GM21526 (cell line): ENCODE results near the gene EEPD1.
"Not testable (repeated sequence)": the region's sequence is repeated elsewhere in the genome, so short reads cannot be mapped to it uniquely, and the experiment has no call there.

Experiments used
- ATAC-seq: cut with Tn5 transposase; IDR thresholded peaks from one replicate; pipeline ENCODE4 v1.9.1; 2021; ENCODE audit warnings: moderate library complexity; ENCODE audit not compliant: unreplicated experiment, low FRiP score

EEPD1 gene

DNA sequence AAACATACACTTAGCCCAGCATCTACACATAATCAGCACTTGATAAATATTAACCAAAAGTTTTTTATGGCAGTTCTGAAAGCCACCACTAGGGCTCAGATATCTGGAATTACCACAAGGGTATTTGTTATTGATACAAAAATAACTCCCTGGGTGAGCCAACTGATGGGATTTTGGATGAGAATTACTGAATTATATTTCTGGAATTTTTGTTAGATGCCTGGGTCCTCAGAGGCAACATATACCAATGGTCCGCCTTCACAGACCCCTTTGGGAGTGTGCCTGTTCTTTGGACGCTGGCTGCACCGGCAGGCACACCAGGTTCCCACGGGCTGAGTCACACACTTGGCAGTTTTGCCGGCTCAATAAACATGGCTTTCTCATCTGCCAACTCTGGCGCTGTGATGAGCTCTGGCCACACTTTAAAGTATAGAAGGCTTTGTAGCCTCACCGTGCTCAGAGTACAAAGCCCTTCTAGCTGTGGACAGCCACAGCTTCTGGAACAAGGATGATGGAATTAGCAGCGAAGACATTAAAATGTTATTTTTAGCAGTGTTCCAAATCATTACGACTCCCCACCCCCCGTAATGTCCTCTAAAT lies 24.5 kb upstream of the EEPD1 start:
- ATAC-seq = no peak

DNA sequence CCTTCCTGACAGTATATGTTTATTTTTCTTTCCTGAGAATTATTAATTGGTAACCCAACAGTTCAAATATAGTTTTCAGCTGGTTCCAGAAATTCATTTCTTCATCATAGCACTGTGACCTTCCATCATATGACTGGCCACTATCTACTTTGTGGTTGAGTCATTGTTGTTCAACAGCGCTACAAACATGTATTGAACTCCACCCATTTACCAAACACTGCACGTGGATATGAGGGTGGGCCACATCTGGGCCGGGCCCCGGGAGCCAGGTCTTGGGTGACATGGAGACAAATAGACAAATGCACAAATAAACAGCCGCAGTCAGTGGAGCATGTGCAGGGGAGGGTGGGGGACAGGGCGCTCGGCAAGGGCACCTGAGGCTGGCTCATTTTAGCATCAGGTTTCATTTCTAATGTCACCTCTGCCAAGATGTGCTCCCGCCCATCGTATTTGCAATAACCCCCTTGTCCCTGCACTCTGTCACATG lies 24.0 kb upstream of the EEPD1 start:
- ATAC-seq = no peak

DNA sequence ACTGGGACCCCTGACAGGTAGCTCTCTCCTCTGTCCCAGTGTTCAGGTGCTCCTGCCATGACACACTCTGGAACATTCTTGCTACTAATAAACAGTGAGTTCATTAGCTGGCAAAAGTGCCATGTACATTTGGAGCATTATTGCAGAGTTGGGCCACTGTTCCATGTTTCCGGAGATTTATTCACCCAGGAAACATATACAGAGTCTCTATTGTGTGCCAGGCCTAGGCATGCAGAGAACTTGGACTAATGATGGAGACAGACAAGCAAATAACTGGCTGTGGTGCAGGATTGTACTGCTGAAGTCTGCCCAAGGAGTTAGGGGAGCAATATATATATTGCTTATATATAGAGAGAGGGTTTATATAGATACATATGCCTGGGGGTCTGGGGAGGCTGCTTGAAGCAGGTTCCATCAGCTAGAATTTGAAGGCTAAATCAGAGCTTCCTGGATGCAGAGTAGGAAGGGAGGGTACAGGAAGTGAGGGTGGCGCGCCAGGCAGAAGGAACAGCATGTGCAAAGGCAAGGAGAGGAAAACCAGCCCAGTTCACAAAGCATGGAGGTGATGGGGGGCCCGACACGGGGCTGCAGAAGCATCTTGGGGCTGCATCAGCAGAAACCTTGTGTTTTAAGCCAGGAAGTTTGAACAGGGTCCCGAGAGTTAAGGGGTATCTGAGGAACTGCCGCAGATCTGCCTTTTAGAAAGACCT lies 22.7 kb upstream of the EEPD1 start:
- no peak for ATAC-seq

DNA sequence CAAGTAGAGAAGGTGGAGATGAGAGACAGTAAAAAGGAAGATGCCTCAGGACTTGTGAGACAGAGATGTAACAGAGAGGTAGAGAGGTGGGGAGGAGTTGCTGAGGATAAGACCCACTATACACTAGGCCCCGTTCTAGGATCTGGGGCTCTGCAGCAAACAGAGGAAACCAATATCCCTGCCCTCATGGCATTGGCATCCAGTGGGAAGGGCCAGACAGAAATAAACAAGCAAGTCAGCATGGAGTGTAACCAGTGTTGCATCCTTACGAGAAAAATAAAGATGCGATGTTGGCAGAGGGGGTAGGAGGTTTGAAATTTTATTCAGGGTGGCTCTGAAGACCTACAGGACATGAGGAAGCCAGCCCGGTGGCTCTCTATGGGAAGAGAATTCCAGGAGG lies 22.0 kb upstream of the EEPD1 start:
- no peak for ATAC-seq

DNA sequence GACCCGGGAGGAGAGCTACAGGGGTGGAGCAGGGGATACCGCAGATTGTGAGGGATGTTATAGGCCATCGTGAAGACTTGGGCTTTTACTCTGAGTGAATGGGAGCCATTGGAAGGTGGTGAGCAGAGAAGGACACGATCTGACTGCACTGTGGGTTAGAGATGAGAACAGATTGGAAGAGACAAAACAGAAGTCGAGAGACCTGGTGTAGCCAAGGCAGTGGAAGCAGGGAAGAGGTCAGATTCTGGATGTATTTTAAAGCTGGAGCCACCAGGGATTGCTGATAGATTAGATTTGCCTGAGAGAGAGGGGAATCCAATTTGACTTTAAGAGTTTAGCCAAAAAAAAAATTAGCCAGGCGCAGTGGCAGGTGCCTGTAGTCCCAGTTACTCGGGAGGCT lies 21.6 kb upstream of the EEPD1 start:
- no peak for ATAC-seq

DNA sequence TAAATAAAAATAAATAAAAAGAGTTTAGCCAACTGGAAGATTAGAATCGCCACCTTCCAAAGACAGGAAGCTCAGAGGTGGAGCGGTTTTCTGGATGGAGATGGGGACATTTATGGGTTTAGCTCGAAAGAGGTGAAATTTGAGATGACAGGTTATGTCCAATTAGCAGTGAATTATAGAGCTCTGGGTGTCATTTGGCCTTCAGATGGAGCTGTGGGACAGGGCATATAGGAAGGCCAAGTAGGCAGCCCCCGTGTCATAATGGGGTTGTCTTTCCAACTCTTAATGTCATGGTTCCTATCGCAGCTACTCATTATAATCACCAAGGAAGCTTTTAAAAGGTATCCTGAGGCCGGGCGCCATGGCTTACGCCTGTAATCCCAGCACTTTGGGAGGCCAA lies 21.0 kb upstream of the EEPD1 start:
- ATAC-seq = no peak

DNA sequence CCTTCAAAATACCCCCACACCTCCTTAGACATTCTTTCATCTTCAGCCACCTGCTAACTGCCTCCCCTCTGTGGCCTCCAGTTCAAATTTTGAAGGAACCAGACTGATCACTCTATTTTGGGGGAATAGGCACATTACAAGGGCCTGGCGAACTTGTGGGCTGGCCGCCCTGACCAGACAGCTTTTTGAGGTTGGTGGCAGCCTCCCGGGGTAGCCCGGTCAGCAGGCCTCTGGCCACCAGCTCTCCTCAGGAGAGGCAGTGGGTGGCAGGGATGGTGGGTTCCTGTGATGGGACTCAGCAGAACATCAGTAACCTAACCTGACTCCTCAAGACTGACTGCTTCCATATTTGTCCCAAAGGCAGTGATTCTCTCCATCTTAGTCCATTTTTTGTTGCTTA lies 17.4 kb upstream of the EEPD1 start:
- no peak for ATAC-seq

DNA sequence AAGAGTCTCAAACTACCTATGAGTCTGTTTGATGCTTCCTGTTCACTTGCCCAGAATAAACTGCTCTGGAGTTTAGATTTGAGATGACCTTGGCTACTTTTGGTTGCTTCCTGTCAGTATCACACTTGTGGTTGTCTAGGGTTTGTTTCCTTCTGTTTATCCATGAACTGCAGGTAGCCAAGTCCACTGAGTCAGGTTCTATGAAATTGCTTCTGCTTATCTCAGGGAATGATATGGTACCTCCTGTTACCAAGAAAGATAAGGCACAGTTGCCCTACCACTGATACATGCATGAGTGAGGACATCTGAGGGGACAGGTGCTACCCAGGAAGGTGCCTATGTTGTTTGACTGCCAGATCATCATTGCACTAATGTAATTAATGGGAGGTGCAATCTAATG lies 15.8 kb upstream of the EEPD1 start:
- ATAC-seq = no peak

DNA sequence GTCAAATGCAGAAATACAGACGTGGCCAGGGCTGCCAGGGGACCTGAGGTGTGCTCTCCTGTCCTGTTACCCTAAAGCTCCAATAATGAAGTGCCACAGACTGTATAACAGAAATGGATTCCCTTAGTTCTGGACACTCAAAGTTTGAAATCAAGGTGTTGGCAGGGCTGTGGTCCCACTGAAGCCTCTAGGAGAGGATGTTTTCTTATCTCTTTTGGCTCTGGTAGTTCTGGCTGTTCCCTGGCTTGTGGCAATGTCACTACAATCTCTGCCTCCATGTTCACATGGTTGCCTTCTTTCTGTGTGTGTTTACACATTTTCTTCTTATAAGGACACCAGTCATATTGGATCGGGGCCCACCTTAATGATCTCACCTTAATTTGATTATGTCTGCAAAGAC lies 15.3 kb upstream of the EEPD1 start:
- ATAC-seq = no peak

DNA sequence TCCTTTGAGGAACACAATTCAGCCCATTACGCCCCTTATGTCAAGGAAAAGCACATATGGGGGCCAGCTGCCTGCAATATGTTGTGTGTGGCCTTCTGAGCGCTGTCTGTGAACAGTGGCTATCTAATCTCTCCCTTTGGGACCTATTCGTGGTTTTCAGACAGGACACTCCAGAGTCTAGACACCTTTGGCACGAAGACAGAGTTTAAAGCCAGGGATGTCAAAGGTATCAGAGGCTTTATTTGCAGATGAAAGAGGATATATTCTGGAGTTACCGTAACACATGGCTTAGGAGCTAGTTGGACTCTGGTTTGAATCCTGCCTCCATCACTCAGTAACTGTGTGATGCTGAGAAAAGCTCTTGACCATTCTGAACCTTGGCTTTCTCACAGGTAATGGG lies 14.8 kb upstream of the EEPD1 start:
- ATAC-seq = no peak

DNA sequence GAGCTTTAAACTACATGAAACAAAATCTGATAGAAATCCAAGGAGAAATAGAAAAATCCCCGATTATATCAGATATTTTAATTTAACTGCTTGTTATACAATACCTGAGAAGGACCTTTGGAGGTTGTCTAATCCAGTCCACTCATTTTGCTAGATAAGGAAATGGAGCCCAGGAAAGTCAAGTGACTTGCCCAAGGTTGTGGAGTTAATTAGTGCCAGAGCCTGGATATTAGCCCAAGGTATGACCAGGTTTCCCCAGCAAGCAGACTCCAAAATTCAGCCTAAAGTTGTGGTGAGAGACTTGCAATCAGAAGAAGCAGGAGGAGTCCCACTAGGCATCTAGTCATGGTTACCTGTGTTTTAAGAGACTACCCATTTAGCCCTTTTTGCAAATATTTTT lies 11.7 kb upstream of the EEPD1 start:
- no peak for ATAC-seq

DNA sequence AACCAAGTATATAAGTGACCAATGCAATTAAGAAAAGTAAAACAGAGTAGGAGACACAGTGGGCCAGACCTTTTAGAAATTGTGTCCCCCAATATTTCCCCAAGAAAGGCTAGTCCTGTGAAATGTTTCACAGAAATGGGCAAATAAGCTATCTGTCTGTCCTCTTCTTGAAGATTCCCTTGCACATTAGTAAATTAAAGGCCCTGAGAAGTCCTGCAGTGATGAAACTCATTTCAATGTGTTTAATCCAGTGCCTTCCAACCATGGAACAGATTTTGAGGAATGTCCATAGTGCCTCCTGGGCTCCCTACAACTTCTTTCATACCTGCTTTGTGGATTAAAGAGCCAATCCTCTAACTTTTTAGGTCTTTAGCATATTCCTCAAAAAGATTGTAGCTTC lies 11.2 kb upstream of the EEPD1 start:
- ATAC-seq = no peak

DNA sequence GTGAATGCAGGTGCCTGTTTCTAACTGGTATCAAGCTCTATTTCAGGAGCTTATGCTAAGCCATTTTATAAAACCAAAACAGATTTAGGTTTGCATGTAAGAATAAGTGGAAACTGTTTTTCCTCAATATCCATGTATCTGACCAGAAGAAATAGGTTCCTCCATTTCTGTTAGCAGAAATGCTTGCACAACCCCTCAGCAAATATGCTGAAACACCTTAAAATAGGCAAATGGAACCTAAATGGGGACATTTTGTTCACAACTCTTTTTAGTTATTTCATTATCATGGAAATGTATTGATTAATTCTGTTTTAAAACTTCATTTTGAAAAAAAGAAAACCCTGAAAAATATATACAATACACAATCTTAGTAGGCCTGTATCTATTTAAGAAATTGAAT lies 8.9 kb upstream of the EEPD1 start:
- no peak for ATAC-seq

DNA sequence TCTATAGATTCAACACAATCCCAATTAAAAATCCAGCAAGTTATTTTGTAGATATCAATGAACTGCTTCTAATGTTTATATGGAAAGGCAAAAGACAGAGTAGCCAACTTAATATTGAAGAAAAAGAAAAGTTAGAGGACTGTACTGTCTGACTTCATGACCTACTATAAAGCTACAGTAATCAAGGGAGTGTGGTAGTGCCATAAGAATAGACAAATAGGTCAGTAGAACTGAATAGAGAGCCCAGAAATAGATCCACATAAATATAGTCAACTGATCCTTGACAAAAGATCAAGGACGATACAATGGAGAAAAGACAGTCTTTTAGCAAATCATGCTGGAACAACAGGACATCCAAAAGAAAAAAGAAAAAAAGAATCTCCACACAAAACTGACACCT lies 7.4 kb upstream of the EEPD1 start:
- no peak for ATAC-seq

DNA sequence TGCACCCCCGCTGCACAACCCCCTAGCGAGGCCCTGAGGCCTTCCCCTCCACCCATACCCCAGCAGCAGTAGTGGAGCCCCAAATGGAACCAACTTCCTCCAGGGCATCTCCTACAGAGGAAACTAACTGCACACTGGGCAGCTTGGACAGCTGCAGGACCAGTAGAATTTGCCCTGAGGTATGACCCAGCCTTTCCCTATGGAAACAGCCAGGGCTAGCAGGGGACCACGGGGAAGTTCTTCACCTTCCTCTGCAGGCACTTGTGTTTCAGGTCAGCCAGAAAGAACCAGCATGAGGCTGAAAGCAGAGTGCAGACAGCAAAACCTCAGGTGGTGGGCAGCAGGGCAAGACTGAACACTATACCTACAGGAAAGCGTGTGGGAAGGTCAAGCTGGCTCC lies 5.7 kb upstream of the EEPD1 start:
- no peak for ATAC-seq

DNA sequence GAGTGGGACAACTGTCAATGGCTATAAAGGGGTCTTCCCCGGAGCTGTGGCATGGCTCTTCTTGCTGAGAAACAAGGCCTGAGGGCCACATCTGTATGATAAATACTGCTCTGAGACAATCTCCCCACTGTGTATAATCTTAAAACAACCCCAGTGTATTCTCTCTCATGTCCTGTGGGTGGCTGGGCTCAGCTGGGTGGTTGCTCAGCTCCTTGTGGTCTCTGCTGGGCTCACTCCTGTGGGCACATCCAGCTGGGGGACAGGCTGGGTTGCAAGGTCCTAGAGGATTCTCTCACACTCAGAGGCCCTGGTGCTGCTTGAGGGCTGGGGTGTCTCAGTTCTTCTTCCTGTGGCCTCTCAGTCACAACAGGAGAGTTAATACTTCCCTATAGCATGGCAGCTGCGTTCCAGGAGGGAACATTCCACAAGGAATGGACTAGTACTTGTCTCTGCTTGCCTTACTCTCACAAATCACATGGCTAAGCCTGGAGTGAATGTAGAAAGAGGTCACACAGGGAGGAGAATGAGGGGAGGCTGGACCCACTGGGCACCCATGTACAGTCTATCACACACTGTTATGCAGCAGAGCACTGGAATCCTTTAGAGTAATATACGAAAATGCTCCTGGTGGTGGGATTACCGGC lies 4.5 kb upstream of the EEPD1 start:
- ATAC-seq = no peak

DNA sequence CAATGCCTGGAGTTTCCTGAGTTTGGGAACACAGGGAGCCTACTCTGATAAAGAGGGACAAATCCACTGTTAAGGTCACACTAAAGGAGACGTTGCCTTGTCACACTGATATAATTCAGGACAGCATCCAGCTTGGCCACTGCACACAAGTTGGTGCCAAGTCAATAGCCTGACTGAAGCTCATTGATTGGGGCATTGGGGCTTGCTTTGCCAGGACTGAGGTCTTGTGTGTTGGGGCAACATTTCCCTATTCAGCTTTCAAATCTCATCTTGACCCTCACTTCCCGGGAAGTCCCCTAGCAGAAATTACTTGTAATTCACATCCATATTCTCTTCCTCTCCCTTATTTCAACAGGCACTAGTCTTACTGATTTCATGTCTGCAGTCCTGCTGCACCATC lies 3.8 kb upstream of the EEPD1 start:
- not testable (repeated sequence) for ATAC-seq

DNA sequence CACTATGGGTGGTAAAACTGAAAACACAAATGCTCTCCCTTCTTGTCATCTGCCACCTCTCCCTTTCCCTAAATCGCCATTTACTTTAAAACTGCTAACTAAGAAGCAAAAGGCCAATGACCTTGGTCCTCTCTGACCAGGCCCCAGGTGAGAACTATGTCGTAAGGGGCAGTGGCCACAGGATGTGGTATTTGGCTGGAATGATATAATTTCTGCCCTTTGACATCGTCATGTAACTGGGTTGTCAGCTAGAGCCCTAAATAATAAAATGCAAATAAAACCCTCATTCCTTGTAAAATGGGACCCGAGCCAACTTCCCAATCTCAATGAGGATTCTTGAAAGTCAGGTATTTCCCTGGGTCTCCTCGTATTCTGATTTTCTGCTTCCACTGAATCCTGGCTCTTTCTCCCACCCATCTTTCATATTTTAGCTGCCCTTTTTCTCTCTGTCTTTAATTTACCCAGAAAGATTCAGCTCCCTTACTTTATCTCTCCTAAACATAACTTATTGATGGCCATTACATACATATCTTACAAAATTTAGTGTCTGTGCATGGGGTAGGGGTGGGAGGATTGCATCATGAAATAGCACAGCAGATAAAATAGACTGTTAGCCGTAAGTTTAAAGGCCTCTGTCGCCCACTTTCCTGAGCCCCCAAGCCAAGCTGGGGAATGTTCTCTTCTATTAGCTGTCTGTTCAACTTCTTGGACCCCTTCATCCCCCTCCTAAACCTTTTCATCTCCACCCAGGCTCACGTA lies 3.2 kb upstream of the EEPD1 start:
- ATAC-seq = no peak

DNA sequence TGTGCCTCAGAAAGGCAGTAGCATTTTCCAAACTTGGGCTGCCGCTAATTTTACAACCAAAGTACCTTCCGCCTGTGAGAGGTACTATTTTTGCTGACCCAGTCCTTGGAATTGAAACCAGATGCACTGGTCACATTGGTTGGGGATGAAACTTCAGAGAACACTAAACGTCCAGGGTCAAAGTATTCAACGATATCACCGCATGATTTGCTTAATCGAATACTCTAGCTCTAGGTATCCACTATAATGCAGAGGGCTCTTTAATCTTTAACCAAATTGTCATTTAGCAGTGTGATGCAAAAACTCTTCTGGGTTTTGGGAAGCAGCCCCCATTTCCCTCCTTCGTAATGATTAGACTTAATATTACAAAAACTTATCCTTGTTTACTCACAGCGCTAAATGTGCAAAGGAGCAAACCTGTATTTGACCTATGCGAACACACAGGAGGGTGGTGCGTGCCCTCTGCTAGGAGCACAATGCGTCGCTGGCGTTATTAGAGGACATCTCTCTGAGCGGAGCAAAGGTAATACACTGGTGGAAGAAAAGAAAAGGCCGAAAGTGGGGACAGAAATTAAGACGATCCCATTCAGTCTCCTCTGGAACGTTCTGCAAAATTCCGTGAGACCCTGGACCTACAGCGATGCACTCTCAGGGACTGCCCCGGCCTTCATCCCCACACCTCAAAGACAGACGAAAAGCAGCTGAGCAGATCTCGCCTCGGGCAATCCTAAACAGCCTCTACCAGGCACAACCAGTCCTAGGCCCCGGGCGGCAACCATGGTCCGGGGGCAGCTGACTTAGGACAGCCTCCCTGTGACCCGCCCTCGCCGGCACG lies 916 bp upstream of the EEPD1 start:
- no peak for ATAC-seq

DNA sequence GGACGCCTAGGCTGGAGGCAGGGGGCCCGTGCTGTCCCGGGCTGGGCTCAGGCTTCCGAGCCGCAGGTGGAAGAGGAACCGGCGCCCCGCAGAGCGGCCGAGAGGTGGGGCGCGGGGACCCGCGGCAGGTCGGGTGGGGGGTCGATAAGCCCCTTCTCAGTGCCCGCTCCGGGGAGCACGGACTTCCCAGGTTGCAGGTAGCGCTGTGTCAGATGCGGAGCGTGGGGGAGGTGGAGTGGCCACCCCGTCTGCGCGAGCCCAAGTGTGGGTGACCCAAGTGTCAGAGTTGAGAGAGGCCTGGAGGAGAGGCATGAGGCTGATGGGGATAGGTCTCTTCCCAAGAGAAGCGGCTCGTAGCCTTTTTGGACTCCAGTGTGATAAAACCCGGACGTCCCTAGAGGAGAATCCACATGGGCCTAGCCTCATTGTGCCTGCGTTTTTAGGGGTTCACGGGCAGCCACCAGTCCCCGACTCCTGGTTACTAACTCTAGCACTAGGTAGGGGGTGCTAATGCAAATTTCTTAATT lies 580 bp downstream of the EEPD1 start:
- no peak for ATAC-seq
